T-helper 2 cell treated with Interferon-gamma antibody and Interleukin-4, amounts not matched to agents 100 ng/mL and 5 ng/mL, for 36 hours (primary cell): ENCODE data around the gene INPP5A. TPM values are rescaled to one million over a fixed set of nuclear protein-coding genes. Genes with fewer than 3 reads are reported as not detected.
"Not testable (repeated sequence)": the region's sequence is repeated elsewhere in the genome, so short reads cannot be mapped to it uniquely, and the experiment has no call there.

Source experiments
- intact Hi-C: fragments of 100-400 bp; cut with micrococcal nuclease; formaldehyde crosslinking; loops from one replicate; pipeline ENCODE4 v1.15.1; 2023
- total RNA-seq: library from RNA; stranded (reverse); gene quantifications from 2 replicates; pipeline ENCODE4 v1.2.3, GENCODE V29; 2022

INPP5A gene
- total RNA-seq, 1 donor from 2014 or later = 11.6 TPM

DNA sequence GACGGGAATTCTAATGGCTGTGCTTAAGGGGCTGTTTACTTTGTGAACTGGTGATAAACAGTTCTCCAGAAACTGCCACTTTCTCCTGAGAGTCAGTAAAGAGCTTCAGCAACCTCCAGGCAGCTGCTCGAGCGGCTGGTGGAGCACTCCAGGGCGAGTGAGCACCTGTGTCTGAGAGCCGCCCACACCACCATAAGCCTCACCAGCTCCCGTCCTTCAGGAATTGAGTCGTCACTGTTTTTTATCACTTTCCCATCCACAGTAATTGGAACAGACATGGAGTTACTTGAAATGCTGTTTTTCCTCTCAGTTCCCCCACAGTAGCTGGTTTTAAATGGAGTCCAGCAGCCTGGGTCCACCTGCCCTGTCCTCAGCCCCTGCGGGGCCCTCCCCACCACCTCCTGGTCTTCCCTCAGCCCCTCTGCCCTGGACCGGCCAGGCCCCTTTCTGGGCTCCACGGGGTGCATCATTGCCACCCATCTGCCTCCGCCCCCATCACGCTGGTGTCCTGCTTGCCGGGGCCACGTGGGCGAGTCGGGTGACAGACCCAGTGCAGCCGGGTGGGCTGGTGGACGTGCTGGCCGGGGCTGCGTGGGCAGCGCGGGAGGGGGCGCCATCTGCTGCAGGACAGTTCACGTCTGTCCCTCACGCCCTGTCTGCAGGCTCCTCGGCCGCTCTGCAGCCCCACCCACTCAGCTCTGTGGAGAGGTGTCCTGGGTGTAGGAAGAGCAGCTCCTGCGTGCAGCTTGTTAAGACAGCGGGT lies 192.4 kb downstream of the INPP5A start:
- intact Hi-C loops = no loop called here

DNA sequence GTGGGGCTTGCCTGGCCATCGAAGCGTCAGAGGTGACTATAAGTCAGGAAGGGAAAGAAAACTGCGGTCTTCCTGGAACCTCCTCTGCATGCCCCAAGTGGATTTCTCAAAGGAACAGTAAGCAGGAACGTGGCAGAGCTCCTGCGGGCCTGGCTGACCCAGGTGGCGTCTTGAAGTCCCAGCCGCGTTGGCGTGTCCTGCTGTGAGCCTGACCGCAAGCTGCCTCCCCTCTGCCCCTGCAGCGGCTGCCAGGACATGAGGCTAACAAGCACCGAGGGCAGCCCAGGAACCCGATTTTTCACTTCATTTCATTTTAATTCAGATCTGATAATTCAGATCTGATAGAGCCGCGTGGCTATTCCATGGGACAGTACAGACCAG lies 193.0 kb downstream of the INPP5A start:
- intact Hi-C loops = no loop called here

DNA sequence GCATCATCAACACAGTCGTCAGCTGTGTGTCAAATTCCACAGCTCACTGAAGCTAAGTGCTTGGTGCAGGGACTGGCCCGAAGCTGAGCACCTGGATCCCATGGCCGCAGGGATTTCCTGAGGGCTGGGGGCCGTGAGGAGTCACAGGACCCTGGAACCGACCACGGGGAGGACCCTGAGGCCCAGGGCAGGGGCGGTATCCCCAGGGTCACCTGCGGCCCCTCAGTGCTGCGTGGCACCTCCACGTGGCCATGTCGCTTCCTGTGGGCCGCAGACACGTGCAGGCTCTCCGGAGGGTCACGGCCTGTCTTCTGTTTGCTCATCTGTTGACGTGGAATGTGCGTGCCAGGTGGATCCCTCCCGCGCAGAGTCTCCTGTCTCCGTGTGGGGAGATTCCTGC lies 194.9 kb downstream of the INPP5A start:
- intact Hi-C loops = no loop called here

DNA sequence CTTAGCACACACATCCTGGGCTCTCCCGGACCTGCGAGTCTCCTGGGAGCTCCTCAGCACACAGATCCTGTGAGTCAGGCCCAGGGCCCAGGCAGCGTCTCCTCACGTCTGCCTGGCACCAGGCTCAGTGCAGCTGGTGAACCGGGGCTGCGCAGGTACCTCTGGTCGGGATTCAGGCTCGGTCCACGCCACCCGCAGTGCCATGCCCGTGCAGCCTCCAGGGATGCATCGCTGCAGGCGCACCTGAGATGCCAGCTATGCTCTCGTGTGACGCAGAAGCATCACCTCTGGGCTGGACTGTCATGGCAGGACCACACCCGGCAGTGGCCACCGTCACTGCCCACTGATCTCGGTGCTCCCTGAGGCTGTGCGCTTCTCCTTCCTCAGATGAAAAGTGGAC lies 196.3 kb downstream of the INPP5A start:
- intact Hi-C loops = no loop called here

DNA sequence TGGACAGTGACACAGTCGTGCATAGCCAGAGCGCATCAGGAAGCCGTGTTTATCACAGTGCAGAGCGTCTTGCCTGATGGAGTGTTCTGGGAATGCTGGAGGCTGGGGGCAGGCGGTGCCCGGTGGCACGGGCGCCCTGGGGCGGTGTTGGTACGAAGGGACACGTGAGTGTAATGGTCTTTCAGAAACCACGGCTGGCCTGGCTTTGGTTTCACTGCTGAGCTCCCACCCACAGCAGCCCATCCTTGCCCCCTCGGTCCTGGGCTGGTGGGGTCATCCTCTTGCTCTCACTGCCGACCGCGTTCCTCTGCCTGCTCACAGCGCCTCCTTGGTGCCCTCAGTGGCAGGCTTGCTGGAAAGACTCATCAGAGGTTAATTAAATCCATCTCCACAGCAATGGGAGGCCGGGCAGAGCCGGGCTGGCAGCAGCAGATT lies 197.8 kb downstream of the INPP5A start:
- intact Hi-C loops = no loop called here

DNA sequence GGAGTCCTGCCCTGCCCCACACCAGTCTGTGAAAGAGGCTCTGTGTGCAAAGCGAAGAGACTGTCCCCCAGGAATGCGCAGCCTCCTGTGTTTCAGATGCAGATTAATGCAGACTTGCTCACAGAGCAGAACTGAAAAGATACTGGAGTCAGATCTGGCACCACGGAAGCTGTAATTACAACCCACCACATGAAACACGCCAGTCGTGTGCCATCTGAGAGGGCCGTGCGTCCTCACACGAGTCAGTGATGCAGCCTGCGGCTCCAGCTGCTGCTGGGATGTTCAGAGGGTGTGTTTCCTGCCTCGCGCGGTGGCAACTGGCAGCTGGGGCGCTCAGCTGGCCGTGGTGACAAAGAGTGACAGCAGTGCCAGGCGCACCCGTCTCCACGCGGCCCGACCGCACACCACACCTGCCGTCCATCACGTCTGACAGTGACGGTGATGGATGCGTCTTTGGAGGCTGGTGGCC lies 198.4 kb downstream of the INPP5A start:
- intact Hi-C loops = no loop called here

DNA sequence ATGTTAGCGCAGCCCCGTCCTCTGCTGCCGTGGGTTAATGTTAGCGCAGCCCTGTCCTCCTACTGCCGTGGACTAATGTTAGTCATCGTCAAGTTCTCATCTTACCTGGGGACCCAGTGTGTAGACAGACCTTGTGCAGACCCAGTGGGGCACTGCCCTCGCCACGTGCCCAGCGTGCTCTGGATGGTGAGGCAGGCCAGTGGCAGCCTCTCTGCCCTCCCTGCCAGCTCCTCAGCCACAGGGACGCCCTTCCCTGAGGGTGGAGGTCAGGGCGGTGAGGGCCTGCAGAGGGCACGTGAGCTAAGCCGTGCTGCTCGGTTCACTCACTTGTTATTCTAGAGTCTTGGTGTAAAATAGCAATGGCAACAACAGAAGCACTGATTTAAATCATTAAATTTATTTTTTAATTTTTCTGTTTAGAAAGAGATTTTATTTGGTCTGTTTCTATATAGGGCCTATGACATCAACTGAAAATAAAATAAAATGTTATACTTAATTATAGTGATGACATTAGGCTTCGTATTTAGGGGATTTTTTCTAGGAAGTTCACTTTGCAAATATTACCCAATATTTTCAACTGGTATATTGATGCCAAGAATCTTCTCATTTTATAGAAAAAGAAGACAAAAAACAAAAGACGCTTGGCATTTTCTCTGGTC lies 199.9 kb downstream of the INPP5A start:
- intact Hi-C loops = no loop called here

DNA sequence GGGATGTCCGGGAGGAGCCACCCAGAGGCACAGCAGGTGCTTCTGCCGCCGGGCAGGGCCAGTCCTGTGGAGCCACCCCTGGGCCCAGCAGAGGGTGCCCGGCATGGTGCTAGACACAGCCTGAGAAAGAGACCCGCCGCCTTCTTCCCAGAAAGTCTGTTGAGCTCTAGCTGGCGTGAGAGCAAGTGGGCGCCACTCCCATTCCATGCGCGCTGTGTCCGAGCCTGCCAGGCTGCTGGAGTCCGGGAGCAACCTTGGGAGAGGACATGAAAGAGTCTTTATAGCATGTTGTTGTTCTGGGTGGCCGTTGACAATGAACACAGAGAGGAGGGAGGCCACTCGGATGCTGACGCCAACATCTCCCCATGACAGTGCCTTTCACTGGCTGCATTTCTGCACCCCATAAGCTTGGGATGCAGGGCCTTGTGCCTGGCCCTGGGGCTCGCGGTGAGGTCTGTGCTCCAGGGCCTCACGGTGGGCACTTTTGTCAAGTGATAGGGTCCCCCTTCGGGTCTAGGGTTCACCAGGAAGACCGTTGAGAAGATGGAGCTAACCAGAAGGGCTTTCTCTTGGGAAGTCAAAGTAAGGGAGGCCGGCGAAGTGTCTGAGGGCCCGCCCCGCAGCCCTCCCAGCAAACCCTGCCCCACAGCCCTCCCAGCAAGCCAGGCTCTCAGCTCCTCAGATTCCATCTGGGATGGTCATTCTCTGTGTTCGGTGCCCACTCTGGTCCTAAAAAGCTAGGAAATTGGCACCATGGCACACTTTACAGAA lies 201.1 kb downstream of the INPP5A start:
- intact Hi-C loops = no loop called here

DNA sequence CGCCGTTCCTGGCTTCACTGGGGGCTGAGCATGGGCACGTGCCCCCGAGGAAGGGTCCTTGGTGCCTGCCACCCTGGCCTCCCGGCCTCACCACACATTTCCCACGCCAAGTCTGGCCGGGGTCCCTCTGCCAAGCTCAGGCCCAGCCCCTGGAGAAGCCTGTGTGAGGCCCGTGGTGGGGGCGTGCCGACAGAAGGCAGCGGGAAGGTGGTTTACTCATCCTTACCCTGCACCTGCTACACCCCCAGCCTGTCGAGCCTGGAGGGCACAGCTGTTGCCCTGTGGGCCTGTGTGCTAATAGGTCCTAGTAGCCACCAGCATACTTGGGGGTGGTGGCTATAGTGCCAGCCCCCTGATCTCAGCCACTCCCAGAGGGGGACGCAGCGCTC lies 201.6 kb downstream of the INPP5A start:
- intact Hi-C loops = no loop called here

DNA sequence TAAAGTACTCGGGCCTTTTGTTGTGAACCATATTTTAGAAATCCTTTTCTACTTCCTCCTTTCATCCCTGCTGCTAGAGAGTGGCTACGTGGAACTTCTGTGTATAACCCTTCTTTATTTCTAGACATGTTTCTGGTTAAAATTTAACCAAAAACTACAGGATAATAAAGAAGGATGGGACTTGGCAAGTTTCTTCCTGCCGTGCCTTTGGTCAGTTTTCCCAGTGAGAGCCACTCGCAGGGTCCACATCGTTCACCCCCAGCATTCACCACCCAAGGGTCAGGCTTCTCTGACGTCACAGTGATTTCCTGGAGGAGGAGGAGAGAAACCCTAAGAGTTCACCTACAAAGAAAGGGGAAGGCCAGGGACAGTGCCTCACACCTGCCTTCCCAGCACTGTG lies 203.0 kb downstream of the INPP5A start:
- intact Hi-C loops = no loop called here

DNA sequence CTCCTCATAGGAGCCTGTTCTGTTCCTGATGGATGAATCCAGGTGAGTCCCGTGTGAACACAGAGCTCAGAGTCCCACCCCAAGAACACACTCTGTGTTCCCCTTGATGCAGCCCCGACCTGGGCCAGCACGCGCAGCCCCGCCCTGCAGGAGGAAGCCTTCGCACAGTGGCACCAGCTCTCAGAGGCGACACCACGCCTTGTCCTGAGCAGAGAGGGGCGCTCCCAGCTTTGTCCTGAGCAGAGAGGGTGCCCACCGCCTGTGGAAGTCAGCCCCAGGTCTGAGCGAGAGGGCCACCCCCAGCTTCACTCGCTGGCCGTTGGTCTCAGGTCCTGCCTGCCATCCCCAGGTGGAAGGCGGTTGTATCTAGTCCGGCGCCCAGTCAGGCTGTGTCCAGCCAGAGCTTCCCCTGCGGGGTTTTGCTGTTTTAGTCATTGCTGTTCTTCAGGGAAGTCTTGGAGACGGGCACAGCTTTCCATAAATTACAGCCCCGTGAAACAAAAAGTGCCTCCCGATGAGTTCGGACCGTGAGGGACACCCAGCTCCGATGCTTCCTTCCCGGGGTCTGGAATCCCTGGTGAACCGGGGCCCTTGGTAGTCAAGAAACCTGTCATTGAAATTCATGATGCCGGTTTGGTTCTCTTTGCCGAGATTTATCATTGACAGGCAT lies 204.7 kb downstream of the INPP5A start:
- intact Hi-C loops = no loop called here

DNA sequence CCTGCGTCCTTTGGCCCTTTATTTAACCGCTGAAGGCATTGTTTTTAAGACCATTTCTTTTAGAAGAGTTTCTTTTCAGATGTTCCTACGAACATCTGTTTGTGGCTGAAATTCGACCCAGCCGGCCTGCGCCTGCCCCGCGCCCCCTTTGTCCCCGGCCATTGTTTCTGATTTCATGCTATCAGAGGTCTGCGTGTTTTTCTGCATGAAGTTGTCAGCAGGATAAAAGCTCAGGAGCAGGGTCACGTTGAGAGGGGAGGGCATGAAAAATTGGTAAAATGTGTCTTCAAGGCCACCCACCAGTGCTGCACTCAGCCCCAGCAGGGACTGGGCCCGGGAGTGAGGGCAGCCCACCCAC lies 205.2 kb downstream of the INPP5A start:
- intact Hi-C loops = no loop called here

DNA sequence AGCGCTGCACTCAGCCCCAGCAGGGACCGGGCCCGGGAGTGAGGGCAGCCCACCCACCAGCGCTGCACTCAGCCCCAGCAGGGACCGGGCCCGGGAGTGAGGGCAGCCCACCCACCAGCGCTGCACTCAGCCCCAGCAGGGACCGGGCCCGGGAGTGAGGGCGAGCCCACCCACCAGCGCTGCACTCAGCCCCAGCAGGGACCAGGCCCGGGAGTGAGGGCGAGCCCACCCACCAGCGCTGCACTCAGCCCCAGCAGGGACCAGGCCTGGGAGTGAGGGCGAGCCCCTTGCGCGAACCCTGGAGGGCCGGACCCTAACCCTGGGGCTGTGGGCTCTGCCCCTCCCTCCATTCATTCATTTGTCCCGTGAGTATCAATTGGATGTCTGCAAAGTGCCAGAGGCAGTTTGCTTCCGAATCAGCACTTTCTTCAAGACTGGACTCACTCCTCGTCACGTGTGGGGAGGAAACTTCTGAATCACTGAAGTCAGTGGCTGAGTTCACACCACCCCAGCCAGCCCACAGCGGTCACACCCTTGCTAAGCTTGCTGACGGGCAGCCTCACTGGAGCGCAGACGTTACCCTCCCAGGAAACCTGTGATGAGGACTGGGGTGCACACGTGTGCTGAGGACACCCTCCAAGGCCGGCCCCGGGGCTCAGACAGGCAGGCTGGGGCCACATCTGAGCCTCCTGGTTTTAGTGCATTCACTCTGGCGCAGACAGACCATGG lies 205.8 kb downstream of the INPP5A start:
- intact Hi-C loops = not testable (repeated sequence)

DNA sequence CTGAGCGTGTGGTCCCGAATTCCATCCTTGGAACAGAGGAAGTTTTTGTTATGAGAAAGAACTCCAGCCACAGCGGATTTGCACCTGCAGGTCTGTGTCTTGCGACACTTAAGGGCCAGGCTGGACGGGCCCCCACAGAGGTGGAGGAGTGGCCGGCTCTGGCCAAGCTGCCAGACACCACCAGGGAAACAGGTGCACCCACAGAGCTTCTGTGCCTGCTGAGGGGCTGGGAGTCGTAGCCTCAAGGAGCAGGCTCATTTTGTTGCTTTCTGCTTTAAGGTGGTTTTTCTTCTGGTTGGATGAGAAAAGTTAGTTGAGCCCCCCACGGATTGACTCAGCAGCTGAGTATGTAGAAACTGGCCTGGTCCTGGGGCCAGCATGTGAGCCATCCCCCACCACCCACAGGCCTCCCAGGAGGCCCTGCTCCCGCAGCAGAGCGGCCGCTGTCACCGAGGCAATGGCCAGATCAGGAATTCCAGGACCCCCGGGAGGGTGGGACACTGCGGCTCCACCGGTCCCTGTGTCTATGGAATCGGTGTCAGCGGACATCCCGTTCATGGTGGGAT lies 206.4 kb downstream of the INPP5A start:
- intact Hi-C loops = no loop called here

DNA sequence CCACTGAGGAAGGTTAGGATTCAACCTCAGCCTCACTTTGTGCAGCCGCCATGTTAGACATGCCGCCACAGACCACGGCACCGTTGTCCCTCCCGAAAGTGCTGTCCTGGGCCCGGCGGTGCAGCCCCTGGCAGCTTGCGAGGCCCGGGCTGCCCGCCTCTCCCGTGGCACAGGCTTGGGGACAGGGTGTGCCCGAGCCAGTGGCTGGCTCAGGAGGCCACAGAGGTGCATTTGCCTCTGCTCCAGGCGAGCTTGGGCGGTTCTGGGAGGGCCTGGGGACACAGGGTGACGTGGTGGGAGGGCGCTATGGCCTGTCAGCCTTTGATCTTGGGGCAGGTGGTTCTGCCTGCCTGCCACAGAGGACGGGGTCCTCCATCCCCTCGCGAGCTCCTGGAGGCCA lies 207.3 kb downstream of the INPP5A start:
- intact Hi-C loops = no loop called here

DNA sequence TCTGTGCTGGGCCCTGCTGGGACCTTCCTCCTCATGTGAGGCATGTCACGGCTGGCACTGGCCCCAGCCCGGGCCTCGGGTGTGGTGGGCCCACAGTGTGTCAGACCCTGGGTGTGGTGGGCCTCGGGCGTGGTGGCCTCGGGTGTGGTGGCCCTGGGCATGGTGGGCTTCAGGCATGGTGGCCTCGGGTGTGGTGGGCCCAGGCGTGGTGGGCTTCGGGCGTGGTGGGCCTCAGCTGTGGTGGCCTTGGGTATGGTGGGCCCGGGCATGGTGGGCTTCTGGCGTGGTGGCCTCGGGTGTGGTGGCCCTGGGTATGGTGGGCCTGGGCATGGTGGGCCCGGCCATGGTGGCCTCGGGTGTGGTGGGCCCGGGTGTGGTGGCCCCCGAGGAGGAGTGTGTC lies 207.9 kb downstream of the INPP5A start:
- intact Hi-C loops = no loop called here

DNA sequence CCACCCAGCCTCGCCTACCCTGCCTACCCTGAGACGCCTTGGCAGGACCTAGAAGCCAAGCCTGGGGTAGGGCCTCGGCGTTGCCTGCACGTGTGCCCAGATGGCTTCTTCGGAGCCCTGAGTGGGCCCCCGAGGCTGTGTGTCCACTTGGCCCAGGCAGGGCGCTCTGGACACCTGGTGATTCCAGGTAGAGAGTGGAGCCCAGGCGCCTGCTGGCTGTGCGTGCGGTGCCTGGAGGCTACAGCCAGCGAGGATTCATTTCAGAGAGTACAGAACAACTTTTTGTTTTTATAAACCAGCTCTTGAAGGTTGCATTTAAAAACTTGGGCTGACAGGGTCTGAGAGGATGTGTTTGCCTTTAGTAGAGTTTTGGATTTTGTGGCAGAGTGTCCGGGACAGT lies 208.4 kb downstream of the INPP5A start:
- intact Hi-C loops = no loop called here

DNA sequence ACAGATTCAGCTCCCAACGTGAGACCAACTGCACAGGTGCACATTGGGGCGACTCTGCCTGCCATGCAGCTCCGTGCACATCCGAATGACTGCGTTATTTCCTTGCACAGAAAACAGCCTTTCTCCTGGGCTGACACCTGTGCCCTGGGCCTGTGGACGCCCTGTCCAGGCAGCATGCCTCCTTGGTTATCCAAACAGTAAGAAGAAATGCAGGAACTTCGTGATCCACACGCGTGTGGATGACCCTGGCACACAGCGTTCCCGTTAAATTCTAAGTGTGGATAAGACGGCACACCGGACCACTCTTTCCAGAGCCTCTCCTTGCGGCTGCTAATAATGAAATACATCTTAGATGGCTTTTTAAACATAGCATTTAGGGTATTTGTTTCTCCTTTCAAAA lies 208.8 kb downstream of the INPP5A start:
- intact Hi-C loops = no loop called here

DNA sequence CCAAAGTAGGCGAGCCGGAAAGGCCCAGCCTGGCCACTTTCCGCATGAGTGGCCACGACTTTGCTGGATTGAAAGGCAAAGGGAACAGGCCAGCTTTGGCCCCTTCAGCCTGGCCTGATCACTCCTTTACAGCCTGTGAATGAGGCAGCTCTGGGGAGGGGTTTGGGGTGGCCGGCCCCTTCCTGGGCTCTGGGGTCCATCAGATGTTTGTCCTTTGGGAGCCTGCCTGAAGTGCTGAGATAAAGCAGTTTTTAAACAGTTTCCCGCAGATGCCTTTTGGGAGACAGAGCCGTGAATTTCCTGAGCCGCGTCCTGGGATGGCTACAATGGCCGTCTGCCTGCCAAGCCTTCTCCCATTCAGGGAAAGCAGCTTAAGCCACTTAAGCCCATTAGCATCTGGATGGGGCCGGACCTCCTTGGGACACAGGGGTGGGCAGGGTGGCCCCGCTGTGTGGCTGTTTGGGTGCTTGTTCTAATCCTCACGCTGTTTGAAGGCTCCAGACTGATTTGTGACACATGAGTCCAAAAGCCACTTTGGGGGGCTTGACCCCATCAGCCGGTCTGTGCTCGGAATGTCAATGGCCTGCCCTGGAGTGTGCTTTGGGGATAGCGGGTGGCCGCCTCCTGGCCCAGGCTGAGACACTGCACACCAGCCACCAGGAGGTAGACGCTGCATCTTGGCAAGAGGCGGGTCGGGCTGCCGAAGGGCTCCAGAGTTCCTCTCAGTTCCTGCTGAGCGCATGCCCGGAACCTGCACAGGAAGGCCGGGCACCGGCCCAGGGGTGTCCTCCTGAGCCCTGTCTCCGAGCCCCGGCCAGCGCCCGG lies 209.4 kb downstream of the INPP5A start:
- intact Hi-C loops = no loop called here

DNA sequence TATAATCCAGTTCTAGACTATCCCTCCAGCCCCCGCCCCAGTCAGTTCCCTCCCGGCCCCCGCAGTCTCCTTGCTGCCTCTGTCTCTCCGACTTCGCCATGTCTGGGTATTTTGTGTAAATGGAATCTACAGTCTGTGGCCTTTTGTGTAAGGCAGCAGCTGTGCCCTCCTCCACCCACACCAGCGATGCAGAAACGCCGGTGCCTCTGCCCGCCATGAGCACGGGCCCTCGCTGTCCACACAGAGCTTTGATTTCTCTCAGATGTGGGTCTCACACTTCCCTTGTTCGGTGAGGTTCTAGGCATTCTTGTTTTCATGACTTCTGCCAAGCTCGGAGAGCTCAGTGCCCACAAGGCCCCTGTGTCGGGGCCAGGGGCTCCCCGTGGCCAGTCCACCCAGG lies 210.5 kb downstream of the INPP5A start:
- intact Hi-C loops = no loop called here
